Activated T-cell treated with anti-CD3 and anti-CD28 coated beads, Interleukin-2, amount 50 U/mL, for 72 hours (primary cell): ENCODE data around the gene KLRK1. TPM values are rescaled to one million over a fixed set of nuclear protein-coding genes. Genes with fewer than 3 reads are reported as not detected.
"Not testable (repeated sequence)": the region's sequence is repeated elsewhere in the genome, so short reads cannot be mapped to it uniquely, and the experiment has no call there.

Experiments used
- ATAC-seq, 2 donors: fragments of 150-1000 bp; cut with Tn5 transposase; replicated peaks in 1 of 2; 2 replicates each; pipeline ENCODE4 v1.10.0; 2021; ENCODE audit warnings: moderate library complexity in 2 of 2, mild to moderate bottlenecking in 1 of 2
- DNase-seq, 2 donors: peaks; one replicate each; pipeline ENCODE4 v3.0.0; 2021 to 2022; ENCODE audit warnings: mixed read lengths in 1 of 2
- H3K27ac Mint-ChIP-seq: one replicate; pipeline ENCODE4 v1.8.0; 2022; ENCODE audit warnings: mild to moderate bottlenecking, moderate library complexity, mixed read lengths
- H3K27me3 Mint-ChIP-seq: one replicate; pipeline ENCODE4 v1.8.0; 2022; ENCODE audit warnings: low read depth, mixed read lengths
- H3K36me3 Mint-ChIP-seq, 2 donors: one replicate each; pipeline ENCODE4 v1.8.0; 2022; ENCODE audit warnings: mixed read lengths in 2 of 2, mild to moderate bottlenecking in 1 of 2; ENCODE audit not compliant: insufficient read depth in 2 of 2
- H3K4me1 Mint-ChIP-seq: one replicate; pipeline ENCODE4 v1.8.0; 2022; ENCODE audit warnings: low read depth, mixed read lengths
- H3K4me3 Mint-ChIP-seq, 2 donors: one replicate each; pipeline ENCODE4 v1.8.0; 2022; ENCODE audit warnings: mild to moderate bottlenecking in 2 of 2, mixed read lengths in 2 of 2, moderate library complexity in 2 of 2
- H3K9me3 Mint-ChIP-seq, 2 donors: one replicate each; pipeline ENCODE4 v1.8.0; 2022; ENCODE audit warnings: mixed read lengths in 2 of 2
- total RNA-seq, 2 donors: library from RNA; stranded (reverse); gene quantifications; one replicate each; pipeline ENCODE4 v1.2.3, GENCODE V29; 2022

KLRK1 gene
- 10 to 100 TPM; 18.9 to 23.6 TPM for total RNA-seq

GRCh38 chr12:10389904-10390303, at the start of gene KLRK1:
KLRK1 (minus strand) TSS chr12:10390041; CDS start chr12:10388810, 1,231 bp downstream.
- no peaks in the 10 kb centered on the region for H3K9me3 Mint-ChIP-seq
- DNase-seq (no peak), ATAC-seq (no peak)
- peaks cover 1 to 3% of the 10 kb centered on the region in 2 donors for H3K36me3 Mint-ChIP-seq
- H3K27me3 Mint-ChIP-seq = peaks cover 7% of the 10 kb centered on the region
- H3K4me1 Mint-ChIP-seq = peaks cover 37% of the 10 kb centered on the region
- H3K27ac Mint-ChIP-seq = peak within 1 kb of the TSS; percentile 96
- peak within 1 kb of the TSS; percentile 71 to 92 for H3K4me3 Mint-ChIP-seq

- H3K9me3 Mint-ChIP-seq, H3K4me3 Mint-ChIP-seq, H3K36me3 Mint-ChIP-seq, DNase-seq, H3K4me1 Mint-ChIP-seq, H3K27me3 Mint-ChIP-seq, H3K27ac Mint-ChIP-seq: not testable (repeated sequence)
- peak; percentile 83 to 87 for ATAC-seq
Measured at GRCh38 chr12:10437601-10438000, 47.8 kb upstream of the KLRK1 start.

DNA sequence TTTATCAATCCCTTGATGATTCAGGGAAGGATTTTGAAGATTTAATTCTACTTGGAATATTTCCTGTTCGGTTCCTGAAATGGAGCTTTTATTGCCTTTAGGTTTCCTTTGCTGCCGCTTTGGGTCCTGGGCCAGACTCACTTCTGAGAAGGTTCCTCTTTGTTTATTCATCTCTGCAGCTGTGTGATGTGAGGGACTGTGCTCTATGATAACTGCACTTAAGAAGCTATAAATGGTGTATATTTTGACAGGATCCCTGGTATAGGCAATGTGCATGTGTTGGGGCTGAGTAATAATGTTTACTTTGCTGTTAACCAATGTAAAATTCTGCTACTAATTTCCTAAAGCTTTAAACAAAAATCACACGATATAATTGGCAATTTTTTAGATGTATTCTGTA, 46.0 kb upstream of the KLRK1 start, which contains the start of gene KLRC2:
Gene KLRC2, minus strand, starts transcription at position 195 of the 400 bp plus-strand sequence. Its CDS starts 24 bp downstream, at position 171.
- H3K36me3 Mint-ChIP-seq, H3K27me3 Mint-ChIP-seq, DNase-seq, H3K4me1 Mint-ChIP-seq, H3K9me3 Mint-ChIP-seq, H3K27ac Mint-ChIP-seq: not testable (repeated sequence)
- ATAC-seq = peak; percentile 54 to 57
- peak within 1 kb of the TSS in 1 of 2 donors; percentile 41 for H3K4me3 Mint-ChIP-seq

DNA sequence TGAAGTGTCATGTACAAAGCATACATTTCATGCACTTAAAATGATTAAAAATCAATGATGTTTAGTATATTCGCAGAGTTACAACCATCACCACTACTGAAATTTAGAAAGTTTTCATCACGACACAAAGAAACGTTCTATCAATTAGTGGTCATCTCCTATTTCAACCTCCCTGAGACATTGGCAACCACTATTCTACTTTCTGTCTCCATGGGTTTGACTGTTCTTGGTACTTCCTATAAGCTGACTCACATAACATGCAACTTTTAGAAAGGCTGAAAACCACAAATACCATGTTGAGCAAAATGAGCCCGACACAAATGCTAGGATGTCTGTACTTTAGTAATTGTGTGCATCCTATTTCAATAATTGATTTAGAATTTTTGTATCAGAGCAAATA, 40.8 kb upstream of the KLRK1 start:
- not testable (repeated sequence) for H3K9me3 Mint-ChIP-seq, H3K27ac Mint-ChIP-seq, H3K27me3 Mint-ChIP-seq, DNase-seq, H3K36me3 Mint-ChIP-seq, H3K4me3 Mint-ChIP-seq, H3K4me1 Mint-ChIP-seq
- peak; percentile 85 to 93 for ATAC-seq

DNA sequence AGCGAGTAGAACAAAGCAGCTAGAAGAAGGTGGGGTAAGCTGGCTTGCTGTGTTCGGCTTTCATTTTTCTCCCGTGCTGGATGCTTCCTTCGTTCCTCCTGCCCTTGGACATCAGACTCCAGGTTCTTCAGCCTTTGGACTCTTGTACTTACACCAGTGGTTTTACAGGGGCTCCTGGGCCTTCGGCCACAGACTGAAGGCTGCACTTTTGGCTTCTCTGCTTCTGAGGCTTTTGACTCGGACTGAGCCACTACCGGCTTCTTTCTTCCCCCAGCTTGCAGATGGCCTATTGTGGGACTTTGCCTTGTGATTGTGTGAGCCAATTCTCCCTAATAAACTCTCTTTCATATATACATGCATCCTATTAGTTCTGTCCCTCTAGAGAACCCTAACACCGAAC, 36.1 kb upstream of the KLRK1 start:
- not testable (repeated sequence) for DNase-seq, H3K4me1 Mint-ChIP-seq, H3K27ac Mint-ChIP-seq, H3K4me3 Mint-ChIP-seq, H3K27me3 Mint-ChIP-seq, H3K36me3 Mint-ChIP-seq, H3K9me3 Mint-ChIP-seq, ATAC-seq

DNA sequence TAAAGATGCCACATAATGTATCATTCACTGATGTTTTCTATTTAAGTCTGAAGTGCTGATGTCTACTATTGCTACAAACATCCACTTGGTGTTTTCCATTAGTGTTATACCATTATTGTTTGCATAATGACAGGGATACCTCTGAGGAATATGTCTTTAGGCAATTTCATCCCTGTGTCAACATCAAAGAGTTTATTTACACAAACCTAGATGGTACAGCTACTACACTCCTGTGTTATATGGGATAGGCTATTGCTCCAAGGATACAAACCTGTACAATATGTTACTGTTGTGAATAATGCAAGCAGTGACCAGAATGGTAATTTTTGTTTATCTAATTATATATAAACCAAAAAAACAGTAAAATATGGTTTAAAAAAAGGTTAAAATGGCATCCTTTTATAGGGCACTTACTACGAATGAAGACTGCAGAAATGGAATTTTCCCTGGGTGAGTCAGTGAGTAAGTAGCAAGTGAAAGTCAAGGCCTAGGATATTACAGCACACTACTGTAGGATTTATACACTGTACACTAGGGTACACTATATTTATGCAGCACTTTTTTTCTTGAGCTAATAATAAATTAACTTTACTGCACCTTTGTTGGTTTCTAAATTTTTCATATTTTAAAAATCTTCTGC, 34.5 kb upstream of the KLRK1 start:
- not testable (repeated sequence) for H3K4me1 Mint-ChIP-seq, DNase-seq, H3K4me3 Mint-ChIP-seq, H3K36me3 Mint-ChIP-seq, H3K9me3 Mint-ChIP-seq, H3K27me3 Mint-ChIP-seq, H3K27ac Mint-ChIP-seq, ATAC-seq

DNA sequence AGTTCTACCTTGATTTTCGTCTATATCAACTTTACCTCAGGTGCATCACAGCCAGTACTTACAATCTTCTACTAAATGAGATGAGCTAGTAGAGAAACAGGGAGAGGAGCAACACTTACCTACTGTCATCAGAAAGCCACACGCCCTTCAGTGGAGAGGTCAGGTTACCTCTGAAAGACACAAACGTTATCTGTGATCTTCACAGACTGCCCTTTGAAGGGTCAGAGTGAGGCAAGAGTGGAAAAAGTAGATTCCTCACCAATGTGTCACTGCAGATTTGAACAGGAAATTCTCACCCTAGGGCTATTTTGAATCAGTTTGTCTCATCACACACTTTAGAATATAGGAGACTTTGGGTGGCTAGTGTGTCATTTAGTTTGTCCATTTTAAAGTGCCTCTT, 32.3 kb upstream of the KLRK1 start:
- H3K9me3 Mint-ChIP-seq, H3K4me3 Mint-ChIP-seq, H3K36me3 Mint-ChIP-seq, H3K27ac Mint-ChIP-seq, H3K27me3 Mint-ChIP-seq, DNase-seq, H3K4me1 Mint-ChIP-seq: not testable (repeated sequence)
- peak; percentile 94 to 97 for ATAC-seq

GRCh38 chr12:10420334-10420733, 30.5 kb upstream of the KLRK1 start, which contains the start of gene KLRC3:
KLRC3 (minus strand) TSS chr12:10420595; CDS start chr12:10420550, 45 bp downstream.
- not testable (repeated sequence) for H3K36me3 Mint-ChIP-seq, H3K27me3 Mint-ChIP-seq, H3K9me3 Mint-ChIP-seq, H3K4me1 Mint-ChIP-seq, DNase-seq
- ATAC-seq = peak in 1 of 2 donors; percentile 46
- peak within 1 kb of the TSS; percentile 48 to 79 for H3K4me3 Mint-ChIP-seq
- peak within 1 kb of the TSS; percentile 70 for H3K27ac Mint-ChIP-seq

- Mint-ChIP-seq H3K27me3 (peaks cover 7% of the 10 kb centered on the region), H3K9me3 (no peaks in the 10 kb centered on the region), H3K4me1 (peaks cover 6% of the 10 kb centered on the region), H3K4me3 (peak within 1 kb of the TSS; percentile 66 to 83), H3K36me3 (peaks cover 0 to 4% of the 10 kb centered on the region in 2 donors), H3K27ac (peak within 1 kb of the TSS; percentile 82)
- DNase-seq (no peak), ATAC-seq (peak; percentile 82 to 84)
Measured at GRCh38 chr12:10409392-10409791, 19.6 kb upstream of the KLRK1 start, which contains the start of gene KLRC4. KLRC4 (minus strand) TSS chr12:10409757; CDS start chr12:10409575, 182 bp downstream.

GRCh38 chr12:10408842-10409241, 19.0 kb upstream of the KLRK1 start:
- H3K4me3 Mint-ChIP-seq = peak overlapping the region; percentile 66 to 83
- H3K9me3 Mint-ChIP-seq = no peaks in the 10 kb centered on the region
- peaks cover 6% of the 10 kb centered on the region for H3K4me1 Mint-ChIP-seq
- ATAC-seq (no peak), DNase-seq (no peak)
- peaks cover 0 to 4% of the 10 kb centered on the region in 2 donors for H3K36me3 Mint-ChIP-seq
- H3K27me3 Mint-ChIP-seq = peaks cover 7% of the 10 kb centered on the region
- peak overlapping the region; percentile 82 for H3K27ac Mint-ChIP-seq

GRCh38 chr12:10406725-10407124, 16.9 kb upstream of the KLRK1 start:
- DNase-seq = no peak
- peaks cover 7% of the 10 kb centered on the region for H3K27me3 Mint-ChIP-seq
- no peaks in the 10 kb centered on the region for H3K9me3 Mint-ChIP-seq
- H3K4me1 Mint-ChIP-seq = peaks cover 6% of the 10 kb centered on the region
- H3K27ac Mint-ChIP-seq = peak overlapping the region; percentile 3
- ATAC-seq = peak in 1 of 2 donors; percentile 21
- H3K36me3 Mint-ChIP-seq = peaks cover 2 to 4% of the 10 kb centered on the region in 2 donors
- peak overlapping the region; percentile 61 to 69 for H3K4me3 Mint-ChIP-seq

GRCh38 chr12:10405294-10405693, 15.5 kb upstream of the KLRK1 start:
- Mint-ChIP-seq H3K27me3 (peaks cover 7% of the 10 kb centered on the region), H3K9me3 (no peaks in the 10 kb centered on the region), H3K4me3 (peak overlapping the region in 1 of 2 donors; percentile 43), H3K36me3 (peaks cover 2 to 5% of the 10 kb centered on the region in 2 donors), H3K4me1 (peaks cover 6% of the 10 kb centered on the region), H3K27ac (peak overlapping the region; percentile 33)
- ATAC-seq = peak; percentile 51 to 55
- DNase-seq = no peak

GRCh38 chr12:10404798-10405197, 15.0 kb upstream of the KLRK1 start:
- Mint-ChIP-seq H3K9me3 (no peaks in the 10 kb centered on the region), H3K27me3 (peaks cover 7% of the 10 kb centered on the region), H3K36me3 (peaks cover 2 to 8% of the 10 kb centered on the region in 2 donors), H3K27ac (no peak overlapping the region), H3K4me1 (peaks cover 11% of the 10 kb centered on the region), H3K4me3 (peak overlapping the region in 1 of 2 donors; percentile 52)
- ATAC-seq (no peak), DNase-seq (no peak)
